GM19099 (cell line): ENCODE data around the gene LCN1.

Experiments used
- POLR2A ChIP-seq: IDR thresholded peaks from 3 replicates; pipeline ENCODE4 v1.6.1; 2011; ENCODE audit warnings: low read depth; ENCODE audit not compliant: insufficient read length; ENCODE audit errors: extremely low read depth

LCN1 gene

GRCh38 chr9:135485832-135486231, 35.4 kb upstream of the LCN1 start:
- no peak for TF ChIP-seq POLR2A

GRCh38 chr9:135486267-135487065, 34.8 kb upstream of the LCN1 start:
- TF ChIP-seq POLR2A, result no peak

- no peak for TF ChIP-seq POLR2A
Measured at GRCh38 chr9:135487281-135488012, 33.8 kb upstream of the LCN1 start.

GRCh38 chr9:135488013-135488330, 33.3 kb upstream of the LCN1 start:
- TF ChIP-seq POLR2A, result no peak

DNA sequence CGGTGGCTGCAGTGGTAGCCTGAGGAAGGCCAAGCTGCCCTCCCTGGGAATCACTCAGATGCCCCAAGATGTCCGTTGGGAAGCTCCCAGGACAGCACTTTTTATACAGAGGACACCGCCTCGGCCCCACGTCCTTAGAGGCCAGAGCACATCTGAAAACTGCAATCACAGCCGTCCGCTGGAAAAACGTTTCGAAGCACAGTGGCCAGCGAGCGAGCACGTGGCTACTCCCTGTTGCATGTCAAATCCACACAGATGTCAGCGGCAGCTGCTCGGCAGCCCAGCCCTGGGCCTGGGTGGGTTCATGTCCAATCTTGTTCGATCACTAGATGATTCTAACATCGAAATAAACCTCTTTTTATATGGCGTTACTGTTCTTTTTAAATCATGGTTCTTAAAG, 32.7 kb upstream of the LCN1 start:
- no peak for TF ChIP-seq POLR2A

DNA sequence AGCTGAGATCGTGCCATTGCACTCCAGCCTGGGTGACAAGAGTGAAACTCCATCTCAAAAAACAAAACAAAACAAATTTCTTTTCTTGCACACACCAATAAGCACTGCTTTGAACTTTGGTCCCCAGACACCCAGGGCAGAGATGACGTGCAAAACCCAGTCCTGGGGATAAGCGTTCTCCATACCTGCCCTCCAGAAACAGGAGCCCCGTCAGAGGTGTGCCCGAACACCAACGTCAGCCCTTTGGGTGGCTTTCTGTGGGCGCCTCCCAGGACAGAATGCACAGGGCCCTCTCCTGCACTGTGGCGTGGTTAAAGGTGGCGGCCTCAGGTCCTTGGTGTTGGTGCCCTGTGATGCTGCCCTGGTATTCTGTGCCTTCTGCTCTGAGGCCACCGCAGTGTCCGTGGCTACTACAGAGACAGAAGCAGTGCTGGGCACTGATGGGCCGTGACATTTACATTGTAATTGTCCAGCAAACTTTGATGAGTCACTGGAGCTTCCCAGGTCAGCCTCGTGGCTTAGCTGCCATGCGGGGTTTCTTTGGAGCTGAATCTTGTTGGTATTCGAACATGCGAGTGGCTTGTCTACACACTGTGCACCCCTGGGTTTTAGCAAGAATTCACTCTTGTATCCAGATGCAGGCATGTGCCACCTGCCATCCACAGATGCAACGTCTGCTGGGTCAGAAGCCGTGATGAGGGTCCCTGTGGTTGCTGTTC, 31.9 kb upstream of the LCN1 start:
- no peak for TF ChIP-seq POLR2A

GRCh38 chr9:135490166-135490870, 30.9 kb upstream of the LCN1 start:
- TF ChIP-seq POLR2A, result no peak

GRCh38 chr9:135490980-135491464, 30.2 kb upstream of the LCN1 start:
- no peak for TF ChIP-seq POLR2A

GRCh38 chr9:135491764-135492163, 29.5 kb upstream of the LCN1 start:
- TF ChIP-seq POLR2A, result no peak

DNA sequence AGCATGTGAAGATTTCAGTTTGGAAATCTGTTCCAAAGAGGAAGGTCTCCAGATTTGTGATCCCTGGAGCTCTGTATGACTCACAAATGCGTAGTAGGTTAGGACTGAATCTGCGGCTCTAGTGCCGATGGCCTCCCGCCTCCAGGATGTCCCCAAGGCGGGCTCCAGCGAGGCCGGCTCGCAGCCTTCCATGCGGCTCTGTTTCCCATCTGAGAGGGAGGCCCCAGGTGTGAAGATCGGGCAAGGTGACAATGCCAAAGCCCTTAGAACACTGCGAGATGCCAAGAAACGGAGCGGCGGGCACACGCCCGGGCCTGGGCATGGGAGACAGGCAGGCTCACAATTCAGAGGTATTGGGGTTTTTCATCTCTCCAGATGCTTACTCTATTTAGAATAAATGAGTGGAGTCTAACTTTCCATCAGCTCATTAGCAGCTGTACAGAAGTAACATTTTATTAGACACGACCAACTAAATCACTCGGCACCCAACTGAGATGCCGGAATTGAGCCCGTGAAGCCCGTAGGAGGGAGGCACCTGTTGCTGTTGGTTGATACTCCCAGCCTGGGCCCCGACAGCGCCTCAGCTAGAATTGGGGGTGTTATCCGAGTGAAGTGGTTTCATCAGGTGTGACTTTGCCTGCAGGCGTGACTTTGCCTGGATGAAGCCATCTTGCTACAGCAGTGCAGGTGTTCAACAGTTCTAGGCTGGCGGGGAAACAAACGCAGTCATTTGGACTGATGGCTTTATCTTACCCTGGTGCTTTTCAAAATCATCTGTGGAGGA, 28.2 kb upstream of the LCN1 start:
- no peak for TF ChIP-seq POLR2A

- TF ChIP-seq POLR2A, result no peak
Measured at GRCh38 chr9:135494791-135495559, 26.3 kb upstream of the LCN1 start.

DNA sequence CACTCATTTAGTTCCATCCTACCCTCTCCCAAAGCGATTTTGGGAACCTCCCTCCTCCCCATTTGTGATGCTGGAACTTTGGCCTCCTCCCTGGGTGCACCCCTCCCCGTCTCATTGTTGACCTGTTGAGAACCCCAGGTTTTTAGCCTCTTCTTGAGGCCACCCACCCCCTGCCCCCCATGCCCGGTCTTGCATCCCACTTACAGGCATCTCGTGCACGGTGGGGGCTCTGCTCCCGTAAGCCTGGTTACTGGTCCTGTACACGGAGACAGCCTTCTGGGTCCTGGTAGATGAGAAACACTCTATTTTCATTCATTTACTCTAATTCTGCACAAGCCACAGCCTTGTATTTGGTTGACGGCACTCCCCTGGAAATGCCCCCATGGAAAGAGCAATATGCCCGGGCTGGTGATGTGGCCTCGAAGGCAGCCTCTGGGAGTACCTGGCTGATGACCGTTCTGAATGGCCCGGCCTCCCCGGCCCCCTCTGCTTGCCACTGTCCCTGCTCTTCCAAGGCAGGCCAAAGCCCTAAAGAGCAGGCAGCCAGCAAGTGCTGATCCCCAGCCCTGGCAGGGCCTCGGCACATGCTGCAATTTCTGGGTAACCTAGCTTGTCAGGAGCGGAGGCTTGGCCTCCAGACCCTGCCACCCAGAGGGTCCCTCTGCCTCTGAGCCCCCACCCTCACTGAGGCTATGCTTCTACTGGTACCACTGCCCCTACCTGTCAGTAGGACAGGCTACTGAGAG, 22.7 kb upstream of the LCN1 start:
- no peak for TF ChIP-seq POLR2A
